HG03159 (cell line): ENCODE results near the gene AADACL2.
"Not testable (repeated sequence)": the region's sequence is repeated elsewhere in the genome, so short reads cannot be mapped to it uniquely, and the experiment has no call there.

Source experiments
- ATAC-seq: cut with Tn5 transposase; IDR thresholded peaks from one replicate; pipeline ENCODE4 v1.9.1; 2021; ENCODE audit warnings: mild to moderate bottlenecking, moderate library complexity; ENCODE audit not compliant: unreplicated experiment

The AADACL2 gene

DNA sequence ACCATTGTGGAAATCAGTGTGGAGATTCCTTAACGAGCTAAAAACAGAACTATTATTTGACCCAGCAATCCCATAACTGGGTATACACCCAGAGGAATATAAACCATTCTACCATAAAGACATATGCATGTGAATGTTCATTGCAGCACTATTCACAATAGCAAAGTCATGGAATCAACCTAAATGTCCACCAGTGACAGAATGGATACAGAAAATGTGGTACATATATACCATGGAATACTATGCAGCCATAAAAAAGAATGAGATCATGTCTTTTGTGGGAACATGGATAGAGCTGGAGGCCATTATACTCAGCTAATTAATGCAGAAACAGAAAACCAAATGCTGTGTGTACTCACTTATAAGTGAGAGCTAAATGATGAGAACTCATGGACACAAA, 31.0 kb downstream of the AADACL2 start:
- not testable (repeated sequence) for ATAC-seq

DNA sequence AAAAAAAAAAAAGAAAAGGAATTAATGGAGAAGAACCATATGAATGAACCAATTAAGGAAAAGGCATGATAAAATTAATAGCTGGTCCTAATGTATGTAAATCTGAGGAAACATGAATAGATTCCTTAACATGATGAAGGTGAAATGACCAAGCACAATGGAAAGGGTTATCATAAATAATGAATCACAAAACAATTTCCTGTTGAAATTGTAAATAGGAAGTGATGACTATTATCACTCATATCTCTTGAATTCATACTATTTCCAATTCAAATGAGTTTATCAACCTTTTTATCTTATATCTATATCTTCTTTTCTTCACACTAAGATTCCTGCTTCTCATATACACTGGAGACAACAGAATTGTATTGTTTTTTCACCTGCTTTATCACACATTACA, 32.0 kb downstream of the AADACL2 start:
- no peak for ATAC-seq

DNA sequence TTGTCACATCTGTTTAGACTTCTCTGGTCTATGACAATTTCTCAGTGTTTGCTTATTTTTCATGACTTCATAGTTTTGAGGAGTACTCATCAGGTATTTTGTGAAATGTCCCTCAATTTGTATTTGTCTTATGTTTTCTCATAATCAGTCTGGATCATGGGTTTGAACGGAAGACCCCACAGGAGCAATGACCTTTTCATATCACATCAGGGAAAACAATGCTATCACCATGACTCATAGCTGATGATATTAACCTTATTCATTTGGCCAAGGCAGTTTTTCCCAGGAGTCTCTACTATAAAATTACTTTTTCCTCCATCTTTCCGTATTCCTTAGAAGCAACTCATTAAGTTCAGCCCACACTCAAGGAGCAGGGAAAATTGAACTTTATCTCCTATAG, 32.7 kb downstream of the AADACL2 start:
- no peak for ATAC-seq

- ATAC-seq = no peak
Measured at GRCh38 chr3:151768393-151768930, 34.7 kb downstream of the AADACL2 start.

DNA sequence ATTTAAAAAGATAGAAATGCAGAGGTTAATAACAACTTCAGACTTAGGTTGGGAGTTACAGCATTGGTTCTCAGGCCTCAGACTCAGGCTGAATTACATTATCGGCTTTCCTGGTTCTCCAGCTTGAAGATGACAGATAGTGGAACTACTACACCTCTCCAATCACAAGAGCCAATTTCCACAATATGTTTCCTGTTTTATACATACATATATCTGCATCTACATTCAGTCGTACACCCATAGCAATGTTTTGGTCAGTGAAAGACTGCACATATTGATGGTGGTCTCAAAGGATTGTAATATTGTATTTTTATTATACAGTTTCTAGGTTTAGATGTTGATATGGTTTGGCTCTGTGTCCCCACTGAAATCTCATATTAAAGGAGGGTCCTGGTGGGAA, 35.4 kb downstream of the AADACL2 start:
- ATAC-seq = no peak

- ATAC-seq = no peak
Measured at GRCh38 chr3:151770956-151771355, 37.2 kb downstream of the AADACL2 start.

GRCh38 chr3:151772825-151773480, 39.2 kb downstream of the AADACL2 start:
- no peak for ATAC-seq

- no peak for ATAC-seq
Measured at GRCh38 chr3:151774235-151774634, 40.5 kb downstream of the AADACL2 start.

- ATAC-seq = no peak
Measured at GRCh38 chr3:151774910-151775309, 41.2 kb downstream of the AADACL2 start.

GRCh38 chr3:151775314-151776258, 41.9 kb downstream of the AADACL2 start:
- ATAC-seq = no peak

DNA sequence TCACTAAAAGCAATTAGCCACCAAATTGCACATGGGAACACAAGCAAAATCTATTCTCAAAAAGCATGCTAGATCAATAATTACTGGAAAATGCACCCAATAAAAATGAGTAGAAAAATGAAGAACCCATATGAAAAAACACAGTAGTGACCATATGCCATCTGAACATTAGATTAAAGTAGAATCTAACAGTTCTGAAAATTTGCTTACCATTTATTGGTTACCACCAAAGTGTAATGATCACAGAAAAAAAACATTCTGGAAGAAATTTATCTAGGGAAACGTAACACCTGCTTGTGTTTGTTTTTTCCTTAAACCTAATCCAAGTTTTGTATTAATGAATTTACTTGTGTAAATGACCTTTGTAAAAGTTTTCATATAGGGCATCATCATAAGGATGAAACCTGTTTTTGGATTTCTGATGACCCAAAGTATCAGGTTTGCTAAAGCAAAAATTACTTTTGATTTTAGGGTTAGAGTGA, 42.6 kb downstream of the AADACL2 start:
- no peak for ATAC-seq

GRCh38 chr3:151777880-151778279, 44.2 kb downstream of the AADACL2 start:
- ATAC-seq = no peak

DNA sequence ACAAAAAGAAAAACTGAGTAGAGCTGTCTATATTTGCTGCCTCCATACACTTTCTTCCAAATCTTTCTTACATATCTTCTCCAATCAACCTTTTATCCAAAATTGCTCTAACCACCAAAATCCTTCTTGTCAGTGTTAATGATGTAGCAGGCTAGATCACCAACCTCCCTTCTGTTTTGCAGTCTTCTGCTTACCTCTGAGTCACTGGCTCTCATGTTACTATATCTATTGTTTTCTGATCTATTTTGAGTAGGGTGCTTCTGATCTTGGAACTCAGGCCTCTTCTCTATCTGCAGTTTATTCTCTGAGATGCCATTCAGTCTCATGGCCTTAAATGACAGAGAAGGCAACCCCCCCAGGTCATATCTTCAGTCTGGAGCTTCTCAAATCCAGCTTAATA, 53.9 kb downstream of the AADACL2 start:
- no peak for ATAC-seq

DNA sequence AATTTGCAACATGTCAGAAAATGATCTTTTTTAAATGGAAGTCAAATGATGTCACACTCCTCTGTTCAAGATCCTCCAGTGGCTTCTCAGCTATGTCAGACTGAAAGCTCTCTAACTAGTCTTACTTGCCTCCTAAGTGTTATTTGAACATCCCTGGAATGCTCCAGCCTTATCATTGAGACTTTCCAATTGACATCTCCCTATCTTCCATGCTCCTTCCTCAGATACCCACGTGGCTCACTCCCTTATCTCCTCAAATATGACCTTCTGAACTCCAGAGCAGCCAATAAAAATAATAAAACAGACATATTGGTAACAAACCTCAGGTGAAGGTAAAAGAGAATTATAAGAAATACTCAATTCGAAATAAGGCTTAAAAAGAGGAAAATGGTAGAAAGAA, 54.7 kb downstream of the AADACL2 start:
- ATAC-seq = no peak

DNA sequence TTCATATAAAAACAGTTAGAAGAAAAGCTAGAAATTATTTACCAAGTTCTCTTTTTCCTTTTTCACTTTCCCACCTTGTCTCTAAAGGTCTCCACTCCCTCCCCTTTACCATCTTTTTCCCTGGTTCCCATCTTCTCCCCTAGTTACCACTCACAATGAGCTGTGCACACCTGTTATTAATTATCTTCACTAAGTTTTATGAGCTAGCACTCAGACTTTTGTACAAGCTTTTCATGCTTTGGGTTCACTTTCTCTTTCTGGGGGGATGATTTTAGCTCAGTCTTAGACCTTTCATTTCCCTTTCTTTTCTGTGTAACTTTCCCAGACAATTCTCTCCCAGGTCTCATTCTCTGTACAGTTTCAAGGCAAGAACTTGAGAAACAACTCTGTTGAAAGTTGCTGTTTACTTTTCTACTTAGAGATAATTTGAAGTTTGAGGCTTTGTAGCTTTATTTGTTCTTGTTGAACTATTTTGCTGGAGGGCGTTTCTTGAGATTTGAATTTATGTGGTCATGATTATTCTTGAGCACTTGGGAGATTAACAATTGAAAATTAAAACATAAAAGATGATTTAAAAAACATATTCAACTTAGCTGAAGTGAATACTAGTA, 56.2 kb downstream of the AADACL2 start:
- no peak for ATAC-seq

GRCh38 chr3:151790763-151791162, 57.0 kb downstream of the AADACL2 start:
- ATAC-seq = not testable (repeated sequence)

DNA sequence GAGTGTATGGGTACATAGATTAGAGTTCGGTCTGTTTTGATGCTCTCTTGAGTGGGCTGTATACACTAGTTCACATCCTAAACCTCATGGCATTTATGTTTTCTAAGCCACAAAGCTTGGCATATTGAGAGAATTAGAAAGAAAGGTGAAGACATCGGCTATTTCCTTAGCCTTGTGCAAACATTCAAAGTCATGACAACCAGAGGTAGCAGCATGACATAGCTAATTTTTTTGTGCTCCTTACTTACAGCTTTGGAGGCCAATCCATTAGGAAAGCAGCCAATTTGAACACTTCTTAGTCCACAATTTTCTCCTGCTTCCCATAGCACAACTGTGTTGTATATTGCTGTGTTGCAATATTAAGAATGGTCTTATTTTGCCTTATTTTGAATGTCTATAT, 58.7 kb downstream of the AADACL2 start:
- ATAC-seq = no peak

DNA sequence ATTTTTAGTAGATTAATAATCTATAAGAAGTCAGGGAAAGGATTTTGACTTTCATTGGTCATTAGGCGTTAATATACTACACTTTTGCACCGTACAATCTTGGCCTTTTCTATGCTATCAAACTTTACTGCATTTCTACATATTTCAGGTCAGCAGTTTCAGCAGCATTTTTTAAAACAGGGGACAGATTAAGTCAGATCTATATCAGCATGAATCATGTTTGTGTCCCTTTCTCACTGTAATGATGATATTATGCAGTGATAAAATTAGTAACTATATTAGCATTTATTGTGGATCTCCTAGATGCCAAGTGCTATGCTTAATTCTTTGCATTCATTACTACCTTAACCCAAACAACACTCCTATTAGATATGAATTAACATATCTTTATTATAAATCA, 59.9 kb downstream of the AADACL2 start:
- no peak for ATAC-seq

DNA sequence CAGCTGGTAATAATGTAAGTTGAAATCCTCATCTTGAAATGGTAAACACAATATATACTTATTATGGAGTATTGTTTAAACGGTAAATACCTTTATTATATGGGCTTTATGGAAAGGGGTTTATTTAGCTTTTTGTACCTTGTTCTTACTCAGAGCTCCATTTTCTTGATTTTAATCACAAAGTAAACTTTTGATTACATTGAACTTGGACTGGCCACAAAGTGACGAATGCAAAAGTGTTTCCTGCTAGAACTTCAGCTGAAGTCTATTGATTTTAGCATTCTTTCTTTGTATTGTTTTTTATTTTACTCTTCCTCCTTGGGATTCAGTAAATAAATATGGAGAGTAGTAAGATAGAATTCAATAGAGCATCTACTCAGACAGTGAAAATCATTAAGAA, 60.4 kb downstream of the AADACL2 start:
- ATAC-seq = no peak

- no peak for ATAC-seq
Measured at GRCh38 chr3:151795276-151795675, 61.5 kb downstream of the AADACL2 start.

GRCh38 chr3:151796105-151796680, 62.5 kb downstream of the AADACL2 start:
- ATAC-seq = no peak
